ENCODE measurements around the gene PKP3. TPM values are rescaled to one million over a fixed set of nuclear protein-coding genes. Genes with fewer than 3 reads are reported as not detected.

The PKP3 gene
- polyA plus RNA-seq, 2 of the 4 experiments (the other 2 are of a cell fraction): 12.1 to 25.9 TPM

- TF ChIP-seq USF2 (IDR thresholded peaks at IDR 0.05) (no peak), NR3C1 (IDR thresholded peaks at IDR 0.05) (no peak), HOXA7 (CRISPR knock-in tag; IDR thresholded peaks at IDR 0.05) (no peak), EP300 (IDR thresholded peaks at IDR 0.05) (no peak), REST (IDR thresholded peaks at IDR 0.05) (no peak), FOSL2 (IDR thresholded peaks at IDR 0.05) (no peak), FOSL2 (CRISPR knock-in tag; IDR thresholded peaks at IDR 0.05) (no peak), HEYL (CRISPR knock-in tag; IDR thresholded peaks at IDR 0.05) (no peak), NPAS2 (CRISPR knock-in tag; IDR thresholded peaks at IDR 0.05; ENCODE audit: borderline replicate concordance) (no peak), SMC3 (IDR thresholded peaks at IDR 0.05) (no peak), TP53 (CRISPR knock-in tag; IDR thresholded peaks at IDR 0.05) (no peak)
- Histone ChIP-seq H3K9me3 (peaks cover 6% of the 10 kb centered on the region; the same call in 1 of the 3 replicates), H3K4me3 (no peak within 1 kb of the TSS), H3K4me2 (peak within 1 kb of the TSS; percentile 53), H3K27ac (peak within 1 kb of the TSS in 1 of 2 experiments; percentile 74; a peak in 3 of 6 replicates), H3K4me1 (peaks cover 4% of the 10 kb centered on the region; the same call in 1 of the 3 replicates)
- DNase-seq (ENCODE audit: low read depth in 1 of 2, low spot score in 1 of 2) (no peak), ATAC-seq (peak in 1 of 2 experiments; percentile 37; a peak in 3 of 6 replicates), FAIRE-seq (no peak)
- POLR2A ChIA-PET: no interaction called here
- WGBS (ENCODE audit: missing lambda C conversion rate): 35% methylated on average over 12 of the region's 35 CpGs
- CTCF ChIA-PET: interaction anchor here (1.6 to 6.0 kb wide), 4 partner anchors 8 to 77 kb away, joined by 4 to 46 read pairs (median 9); partner anchors contain the start of gene PTDSS2
Observed at GRCh38 chr11:441418-442274, 47.6 kb downstream of the PKP3 start, which contains the start of gene ANO9. TSS of gene ANO9 (minus strand) at chr11:442011. CDS start at chr11:441926, 85 bp downstream.

- no peak overlapping the region for H3K4me2 ChIP-seq
- FAIRE-seq (no peak), DNase-seq (ENCODE audit: low read depth in 1 of 2, low spot score in 1 of 2) (no peak), ATAC-seq (no peak)
- WGBS (ENCODE audit: missing lambda C conversion rate): 84% methylated on average over 8 of the region's 16 CpGs
- H3K4me3 ChIP-seq: no peak overlapping the region
- H3K4me1 ChIP-seq: peaks cover 4% of the 10 kb centered on the region; the same call in 1 of the 3 replicates
- no peak for TF ChIP-seq REST (IDR thresholded peaks at IDR 0.05)
- TF ChIP-seq USF2 (IDR thresholded peaks at IDR 0.05): no peak
- ChIA-PET POLR2A (no interaction called here), CTCF (interaction anchor here (0.9 to 2.7 kb wide), 4 partner anchors 49 to 137 kb away, joined by 4 to 12 read pairs (median 6); partner anchors contain the start of gene PKP3)
- H3K9me3 ChIP-seq: no peaks in the 10 kb centered on the region
- peak overlapping the region in 1 of 2 experiments; percentile 74; a peak in 1 of 6 replicates for H3K27ac ChIP-seq
Observed at GRCh38 chr11:442611-443081, 48.6 kb downstream of the PKP3 start.
